SU-DHL-6 (cell line): ENCODE results near the gene CRYGC.
"Not testable (repeated sequence)": the region's sequence is repeated elsewhere in the genome, so short reads cannot be mapped to it uniquely, and the experiment has no call there.

Experiments
- EZH2phosphoT487 ChIP-seq: fragments of 200-600 bp; sonication (generic), shearing (Covaris generic); conservative IDR thresholded peaks from 2 replicates; pipeline ENCODE4 v1.6.1; 2018; ENCODE audit warnings: mild to moderate bottlenecking, antibody characterized with exemption, low read length, moderate library complexity, mixed read lengths
- TF ChIP-seq, protein P1 (sequence below): fragments of 200-600 bp; sonication (generic); IDR thresholded peaks from one replicate; pipeline ENCODE4 v1.5.1; 2017; ENCODE audit warnings: antibody characterized with exemption, mild to moderate bottlenecking, low read length, moderate library complexity; ENCODE audit not compliant: insufficient read depth, poor library complexity, severe bottlenecking

GRCh38 chr2:208117390-208117789 lies 12.2 kb downstream of the CRYGC start:
- TF ChIP-seq, protein P1, sequence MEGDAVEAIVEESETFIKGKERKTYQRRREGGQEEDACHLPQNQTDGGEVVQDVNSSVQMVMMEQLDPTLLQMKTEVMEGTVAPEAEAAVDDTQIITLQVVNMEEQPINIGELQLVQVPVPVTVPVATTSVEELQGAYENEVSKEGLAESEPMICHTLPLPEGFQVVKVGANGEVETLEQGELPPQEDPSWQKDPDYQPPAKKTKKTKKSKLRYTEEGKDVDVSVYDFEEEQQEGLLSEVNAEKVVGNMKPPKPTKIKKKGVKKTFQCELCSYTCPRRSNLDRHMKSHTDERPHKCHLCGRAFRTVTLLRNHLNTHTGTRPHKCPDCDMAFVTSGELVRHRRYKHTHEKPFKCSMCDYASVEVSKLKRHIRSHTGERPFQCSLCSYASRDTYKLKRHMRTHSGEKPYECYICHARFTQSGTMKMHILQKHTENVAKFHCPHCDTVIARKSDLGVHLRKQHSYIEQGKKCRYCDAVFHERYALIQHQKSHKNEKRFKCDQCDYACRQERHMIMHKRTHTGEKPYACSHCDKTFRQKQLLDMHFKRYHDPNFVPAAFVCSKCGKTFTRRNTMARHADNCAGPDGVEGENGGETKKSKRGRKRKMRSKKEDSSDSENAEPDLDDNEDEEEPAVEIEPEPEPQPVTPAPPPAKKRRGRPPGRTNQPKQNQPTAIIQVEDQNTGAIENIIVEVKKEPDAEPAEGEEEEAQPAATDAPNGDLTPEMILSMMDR: not testable (repeated sequence)
- not testable (repeated sequence) for TF ChIP-seq EZH2phosphoT487
